GM12872 (cell line): Measurements from ENCODE around the gene GPR137.

Experiments used
- CTCF ChIP-seq: IDR thresholded peaks from 3 replicates; pipeline ENCODE4 v1.5.1; 2011; ENCODE audit warnings: low read depth, mild to moderate bottlenecking, low read length, moderate library complexity; ENCODE audit not compliant: insufficient read depth

GPR137 gene

GRCh38 chr11:64241241-64241490, 44.5 kb upstream of the GPR137 start:
- TF ChIP-seq CTCF = no peak

- no peak for TF ChIP-seq CTCF
Observed at GRCh38 chr11:64241491-64242374, 43.9 kb upstream of the GPR137 start.

GRCh38 chr11:64243236-64243854, 42.3 kb upstream of the GPR137 start:
- no peak for TF ChIP-seq CTCF

- TF ChIP-seq CTCF = no peak
Observed at GRCh38 chr11:64244107-64244506, 41.5 kb upstream of the GPR137 start.

GRCh38 chr11:64244966-64245365, 40.7 kb upstream of the GPR137 start:
- TF ChIP-seq CTCF = no peak

GRCh38 chr11:64245401-64245796, 40.2 kb upstream of the GPR137 start:
- TF ChIP-seq CTCF = no peak

GRCh38 chr11:64245797-64246620, 39.6 kb upstream of the GPR137 start:
- TF ChIP-seq CTCF = no peak
